CD14-positive monocyte (primary cell): ENCODE data around the gene BMP7. TPM values are rescaled to one million over a fixed set of nuclear protein-coding genes. Genes with fewer than 3 reads are reported as not detected.

ENCODE experiments used
- DNase-seq, 3 donors: peaks; one replicate each; pipeline ENCODE4 v3.0.0-alpha.2; 2011 to 2022
- H2AFZ ChIP-seq: 2 replicates; pipeline ENCODE4 v1.6.0; 2012; ENCODE audit warnings: mild to moderate bottlenecking, low read depth, low read length, inconsistent platforms; ENCODE audit not compliant: insufficient read depth, poor library complexity, severe bottlenecking
- H3K27ac ChIP-seq, 2 donors: 1 replicate in 1 of 2; 2 replicates in 1 of 2; pipeline ENCODE4 v1.5.1; 2012 to 2013; ENCODE audit warnings: low read length in 2 of 2, control low read depth in 1 of 2, inconsistent platforms in 1 of 2, low read depth in 1 of 2, mild to moderate bottlenecking in 1 of 2
- H3K27me3 ChIP-seq, 2 donors: one replicate each; pipeline versions ENCODE4 v1.6.0 to v1.6.1; 2011 to 2013; ENCODE audit warnings: low read length in 2 of 2; ENCODE audit not compliant: control insufficient read depth in 2 of 2, insufficient read depth in 2 of 2
- H3K36me3 ChIP-seq, 2 donors: replicated peaks in 1 of 2; 1 replicate in 1 of 2; 2 replicates in 1 of 2; pipeline versions ENCODE4 v1.5.1 to v1.6.1; 2012 to 2013; ENCODE audit warnings: low read length in 2 of 2, control low read depth in 1 of 2, inconsistent platforms in 1 of 2, mild to moderate bottlenecking in 1 of 2; ENCODE audit not compliant: insufficient read depth in 2 of 2, control insufficient read depth in 1 of 2
- H3K4me1 ChIP-seq, 2 donors: 1 replicate in 1 of 2; 2 replicates in 1 of 2; pipeline versions ENCODE4 v1.5.1 to v1.6.1; 2012 to 2013; ENCODE audit warnings: low read length in 2 of 2, control low read depth in 1 of 2, inconsistent platforms in 1 of 2, mild to moderate bottlenecking in 1 of 2, moderate library complexity in 1 of 2; ENCODE audit not compliant: insufficient read depth in 2 of 2, control insufficient read depth in 1 of 2
- H3K4me2 ChIP-seq: replicated peaks from 2 replicates; pipeline ENCODE3; 2012; ENCODE audit warnings: low read length, moderate library complexity, mild to moderate bottlenecking; ENCODE audit not compliant: poor library complexity, severe bottlenecking; ENCODE audit errors: extremely low read depth
- H3K4me3 ChIP-seq, 3 experiments: fragments of 200-600 bp in 1 of 3; sonication (generic) in 1 of 3; replicated peaks in 1 of 3; 1 replicate in 2 of 3; 2 replicates in 1 of 3; pipeline ENCODE4 v1.5.1; 2011 to 2013; ENCODE audit warnings: low read length in 3 of 3, mild to moderate bottlenecking in 3 of 3, control low read depth in 2 of 3, low read depth in 2 of 3, inconsistent platforms in 1 of 3, moderate library complexity in 1 of 3
- H3K79me2 ChIP-seq: 2 replicates; pipeline ENCODE4 v1.6.0; 2012; ENCODE audit warnings: mild to moderate bottlenecking, control low read depth, inconsistent platforms, low read length, moderate library complexity; ENCODE audit not compliant: insufficient read depth
- H3K9ac ChIP-seq: 2 replicates; pipeline ENCODE4 v1.6.0; 2017; ENCODE audit warnings: low read length, mild to moderate bottlenecking; ENCODE audit not compliant: insufficient read depth, poor library complexity, severe bottlenecking
- H3K9me3 ChIP-seq, 2 donors: replicated peaks in 1 of 2; 1 replicate in 1 of 2; 2 replicates in 1 of 2; pipeline versions ENCODE4 v1.5.1 to v1.6.1; 2012 to 2013; ENCODE audit warnings: low read length in 2 of 2, control low read depth in 1 of 2; ENCODE audit not compliant: control insufficient read depth in 1 of 2, insufficient read depth in 1 of 2
- H4K20me1 ChIP-seq: 2 replicates; pipeline ENCODE4 v1.6.0; 2012; ENCODE audit warnings: mild to moderate bottlenecking, low read length, control low read depth, moderate library complexity; ENCODE audit not compliant: insufficient read depth
- H3K27ac Mint-ChIP-seq, 7 donors: one replicate each; pipeline ENCODE4 v1.8.0; 2020; ENCODE audit warnings: mild to moderate bottlenecking in 7 of 7, mixed read lengths in 7 of 7, moderate library complexity in 6 of 7, inconsistent platforms in 2 of 7
- H3K27me3 Mint-ChIP-seq, 3 donors: one replicate each; pipeline ENCODE4 v1.8.0; 2021 to 2022; ENCODE audit warnings: low read depth in 3 of 3, mild to moderate bottlenecking in 3 of 3, mixed read lengths in 3 of 3, moderate library complexity in 3 of 3, inconsistent platforms in 1 of 3
- H3K36me3 Mint-ChIP-seq, 2 donors: one replicate each; pipeline ENCODE4 v1.8.0; 2020; ENCODE audit warnings: mixed read lengths in 2 of 2, inconsistent platforms in 1 of 2, mild to moderate bottlenecking in 1 of 2
- H3K4me1 Mint-ChIP-seq: one replicate; pipeline ENCODE4 v1.8.0; 2020; ENCODE audit warnings: mild to moderate bottlenecking, mixed read lengths
- H3K4me3 Mint-ChIP-seq, 2 donors: one replicate each; pipeline ENCODE4 v1.8.0; 2020; ENCODE audit warnings: mild to moderate bottlenecking in 2 of 2, mixed read lengths in 2 of 2, moderate library complexity in 1 of 2
- H3K9me3 Mint-ChIP-seq, 7 donors: one replicate each; pipeline ENCODE4 v1.8.0; 2020 to 2022; ENCODE audit warnings: mixed read lengths in 7 of 7, mild to moderate bottlenecking in 6 of 7, moderate library complexity in 6 of 7, inconsistent platforms in 2 of 7
- WGBS: methylation state at CpG from one replicate; pipeline ENCODE4 v1.1.5; 2013; ENCODE audit warnings: missing lambda C conversion rate; ENCODE audit not compliant: insufficient coverage; 5-methylcytosine and 5-hydroxymethylcytosine counted together
- intact Hi-C, 2 donors: fragments of 100-400 bp; cut with micrococcal nuclease; formaldehyde crosslinking; loops; one replicate each; pipeline versions ENCODE4 v1.15.0 to v1.15.1; 2023
- polyA plus RNA-seq, 3 donors: library from polyadenylated mRNA; depleted of rRNA in 1 of 3; unstranded in 2 of 3; stranded (reverse) in 1 of 3; fragments of 300-500 nt in 2 of 3; fragments of >200 nt in 1 of 3; fragmentation: Illumina TruSeq in 2 of 3; gene quantifications; 1 replicate in 2 of 3; 2 replicates in 1 of 3; pipeline ENCODE4 v1.2.3, GENCODE V29; 2012 to 2021
- TF ChIP-seq, protein P1 (sequence below): fragments of 200-600 bp; IDR thresholded peaks from one replicate; pipeline ENCODE4 v1.8.0; 2022; ENCODE audit warnings: antibody characterized with exemption, mild to moderate bottlenecking

Gene BMP7
- polyA plus RNA-seq, 3 donors: not detected

DNA sequence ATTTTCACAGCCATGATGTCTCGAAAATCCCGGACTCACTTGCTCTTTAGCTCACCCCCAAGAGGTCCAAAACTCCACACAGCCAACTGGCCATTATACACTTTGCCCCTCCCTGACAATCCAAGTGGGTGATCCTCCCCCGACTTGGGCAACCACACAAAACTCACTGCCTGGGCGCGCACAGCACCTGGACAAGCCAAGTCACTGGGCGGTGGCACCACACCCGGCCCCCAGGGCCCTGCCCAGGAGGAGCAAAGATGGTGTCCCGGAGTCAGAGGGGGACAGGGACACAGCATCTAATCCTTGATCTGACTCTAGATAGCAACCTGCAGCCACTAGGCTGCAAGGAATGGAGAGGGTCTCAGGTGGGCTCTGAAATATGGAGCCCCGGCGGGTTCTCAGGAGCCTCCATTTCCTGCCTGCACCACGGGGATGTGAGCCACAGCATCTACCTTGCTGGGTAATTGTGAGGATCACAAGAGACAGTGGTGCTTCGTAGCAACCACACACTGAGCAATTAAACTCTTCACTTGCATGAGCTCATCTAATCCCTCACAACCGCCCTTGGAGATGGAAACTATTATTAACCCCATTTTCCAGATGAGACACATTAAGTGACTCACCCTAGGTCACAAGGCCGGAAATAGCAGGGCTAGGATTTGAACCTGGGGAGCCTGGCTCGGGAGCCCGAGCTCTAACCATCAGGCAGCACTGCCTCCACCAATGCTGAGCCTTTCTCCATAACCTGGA lies 66.6 kb downstream of the BMP7 start:
- no peak overlapping the region for H3K27ac ChIP-seq
- Mint-ChIP-seq H3K27me3 (peaks cover 0 to 8% (median 4%) of the 10 kb centered on the region in 3 donors), H3K4me1 (no peaks in the 10 kb centered on the region), H3K27ac (no peak overlapping the region), H3K9me3 (no peaks in the 10 kb centered on the region), H3K4me3 (no peak overlapping the region), H3K36me3 (no peaks in the 10 kb centered on the region)
- H3K4me2 ChIP-seq: no peak overlapping the region
- WGBS: 90% methylated on average over 8 of the region's 16 CpGs
- no peak overlapping the region for H3K9ac ChIP-seq
- no peak overlapping the region for H2AFZ ChIP-seq
- H3K27me3 ChIP-seq: no peaks in the 10 kb centered on the region
- DNase-seq: no peak
- H3K36me3 ChIP-seq: no peaks in the 10 kb centered on the region
- no peaks in the 10 kb centered on the region for H3K9me3 ChIP-seq
- intact Hi-C loops: no loop called here
- no peaks in the 10 kb centered on the region for H3K4me1 ChIP-seq
- no peaks in the 10 kb centered on the region for H4K20me1 ChIP-seq
- H3K4me3 ChIP-seq: no peak overlapping the region
- H3K79me2 ChIP-seq: no peaks in the 10 kb centered on the region
- TF ChIP-seq, protein P1, sequence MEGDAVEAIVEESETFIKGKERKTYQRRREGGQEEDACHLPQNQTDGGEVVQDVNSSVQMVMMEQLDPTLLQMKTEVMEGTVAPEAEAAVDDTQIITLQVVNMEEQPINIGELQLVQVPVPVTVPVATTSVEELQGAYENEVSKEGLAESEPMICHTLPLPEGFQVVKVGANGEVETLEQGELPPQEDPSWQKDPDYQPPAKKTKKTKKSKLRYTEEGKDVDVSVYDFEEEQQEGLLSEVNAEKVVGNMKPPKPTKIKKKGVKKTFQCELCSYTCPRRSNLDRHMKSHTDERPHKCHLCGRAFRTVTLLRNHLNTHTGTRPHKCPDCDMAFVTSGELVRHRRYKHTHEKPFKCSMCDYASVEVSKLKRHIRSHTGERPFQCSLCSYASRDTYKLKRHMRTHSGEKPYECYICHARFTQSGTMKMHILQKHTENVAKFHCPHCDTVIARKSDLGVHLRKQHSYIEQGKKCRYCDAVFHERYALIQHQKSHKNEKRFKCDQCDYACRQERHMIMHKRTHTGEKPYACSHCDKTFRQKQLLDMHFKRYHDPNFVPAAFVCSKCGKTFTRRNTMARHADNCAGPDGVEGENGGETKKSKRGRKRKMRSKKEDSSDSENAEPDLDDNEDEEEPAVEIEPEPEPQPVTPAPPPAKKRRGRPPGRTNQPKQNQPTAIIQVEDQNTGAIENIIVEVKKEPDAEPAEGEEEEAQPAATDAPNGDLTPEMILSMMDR: no peak

DNA sequence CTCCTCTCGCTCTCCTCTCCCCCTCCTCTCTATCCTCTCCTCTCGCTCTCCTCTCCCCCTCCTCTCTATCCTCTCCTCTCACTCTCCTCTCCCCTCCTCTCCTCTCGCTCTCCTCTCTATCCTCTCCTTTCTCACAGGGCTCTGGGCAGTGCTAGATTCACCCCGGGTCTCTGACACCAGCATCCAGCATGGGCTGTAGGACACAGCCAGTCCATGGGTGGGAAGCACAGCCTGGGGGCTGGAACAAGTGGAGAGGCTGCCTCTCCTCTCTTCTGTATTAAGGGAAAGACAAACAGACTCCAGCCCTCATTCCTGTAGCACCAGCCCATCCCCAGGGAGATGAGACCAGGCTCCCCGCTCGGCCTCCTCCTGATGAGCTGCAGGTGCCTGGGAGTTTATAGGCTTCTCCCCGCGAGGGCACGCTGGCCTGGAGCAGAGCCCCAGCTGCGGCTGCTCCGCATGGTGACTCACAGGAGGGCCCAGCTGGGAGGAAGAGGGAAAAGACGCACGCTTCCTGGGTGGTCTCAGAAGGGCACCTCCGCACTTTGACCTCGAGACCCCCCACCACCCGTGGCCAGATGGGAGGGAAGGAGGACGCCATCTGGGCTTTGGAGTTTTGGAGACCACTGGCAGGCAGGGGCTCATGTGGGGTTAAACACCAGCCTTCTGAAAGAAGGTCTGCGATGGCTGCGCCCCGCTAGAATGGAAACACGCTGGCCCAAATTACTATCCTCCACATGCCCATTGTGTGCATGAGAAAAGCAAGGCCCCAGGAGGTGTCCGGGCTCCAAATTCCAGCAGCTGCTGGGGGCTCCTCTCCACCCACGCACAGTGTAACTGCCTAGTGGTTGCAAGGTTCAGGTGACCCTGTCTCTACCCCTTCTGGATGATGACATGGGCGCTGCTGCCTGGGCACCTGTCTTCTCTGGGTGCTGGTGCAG lies 68.0 kb downstream of the BMP7 start:
- H3K4me3 Mint-ChIP-seq: no peak overlapping the region
- no peaks in the 10 kb centered on the region for H3K36me3 Mint-ChIP-seq
- no peaks in the 10 kb centered on the region for H3K27me3 ChIP-seq
- H3K79me2 ChIP-seq: no peaks in the 10 kb centered on the region
- no peak overlapping the region for H2AFZ ChIP-seq
- TF ChIP-seq, protein P1: no peak
- H3K4me1 ChIP-seq: no peaks in the 10 kb centered on the region
- no peaks in the 10 kb centered on the region for H3K4me1 Mint-ChIP-seq
- 73% methylated on average over 15 of the region's 24 CpGs for WGBS
- no peaks in the 10 kb centered on the region for H4K20me1 ChIP-seq
- intact Hi-C loops: no loop called here
- H3K9me3 Mint-ChIP-seq: no peaks in the 10 kb centered on the region
- H3K4me3 ChIP-seq: no peak overlapping the region
- no peak overlapping the region for H3K27ac Mint-ChIP-seq
- no peaks in the 10 kb centered on the region for H3K9me3 ChIP-seq
- no peak overlapping the region for H3K27ac ChIP-seq
- DNase-seq: no peak
- peaks cover 2 to 8% (median 4%) of the 10 kb centered on the region in 3 donors for H3K27me3 Mint-ChIP-seq
- H3K4me2 ChIP-seq: no peak overlapping the region
- H3K36me3 ChIP-seq: no peaks in the 10 kb centered on the region
- H3K9ac ChIP-seq: no peak overlapping the region
